WTC11 (cell line): ENCODE measurements around the gene ZCRB1. TPM values are rescaled to one million over a fixed set of nuclear protein-coding genes. Genes with fewer than 3 reads are reported as not detected.

ENCODE experiments used
- ATAC-seq: fragments of 200-7000 bp; cut with Tn5 transposase; 2 replicates; pipeline ENCODE4 v1.10.0; 2021; ENCODE audit warnings: mild to moderate bottlenecking, moderate library complexity
- CTCF ChIA-PET: fragments of 300-600 bp; sonication (Branson Sonifier 250); formaldehyde crosslinking; loops from one replicate; lab custom pipeline; 2021; ENCODE audit warnings: antibody characterized with exemption; lab: Charles Lee
- POLR2A ChIA-PET: fragments of 350-600 bp; sonication (Branson Sonifier 250); formaldehyde crosslinking; loops from one replicate; lab custom pipeline; 2021; ENCODE audit warnings: antibody characterized with exemption; lab: Charles Lee
- DNase-seq: peaks from one replicate; pipeline ENCODE4 v3.0.0; 2021; ENCODE audit warnings: low spot score
- H3K27ac Mint-ChIP-seq: 2 replicates; pipeline ENCODE4 v1.8.0; 2021; ENCODE audit warnings: mixed read lengths
- H3K27me3 Mint-ChIP-seq: 2 replicates; pipeline ENCODE4 v1.8.0; 2021; ENCODE audit warnings: low read depth, mild to moderate bottlenecking, moderate library complexity, mixed read lengths
- H3K36me3 Mint-ChIP-seq: 2 replicates; pipeline ENCODE4 v1.8.0; 2021; ENCODE audit warnings: mixed read lengths
- H3K4me1 Mint-ChIP-seq: 2 replicates; pipeline ENCODE4 v1.8.0; 2022; ENCODE audit warnings: mixed read lengths
- H3K4me3 Mint-ChIP-seq: 2 replicates; pipeline ENCODE4 v1.8.0; 2021; ENCODE audit warnings: mild to moderate bottlenecking, moderate library complexity, mixed read lengths
- H3K9me3 Mint-ChIP-seq: 2 replicates; pipeline ENCODE4 v1.8.0; 2021; ENCODE audit warnings: mixed read lengths
- ATF3 ChIP-seq: sonication (generic); formaldehyde crosslinking; conservative IDR thresholded peaks from 2 replicates; pipeline ENCODE4 v1.8.1; 2022; ENCODE audit warnings: mild to moderate bottlenecking, missing genetic modification reagents
- CBFB ChIP-seq: sonication (generic); formaldehyde crosslinking; IDR thresholded peaks from 2 replicates; pipeline ENCODE4 v1.8.1; 2022; ENCODE audit warnings: mild to moderate bottlenecking, low read depth, missing genetic modification reagents
- ESRRA ChIP-seq: sonication (generic); formaldehyde crosslinking; IDR thresholded peaks from 2 replicates; pipeline ENCODE4 v1.8.1; 2022; ENCODE audit warnings: mild to moderate bottlenecking, missing genetic modification reagents, borderline replicate concordance
- FOXJ3 ChIP-seq: sonication (generic); formaldehyde crosslinking; IDR thresholded peaks from 2 replicates; pipeline ENCODE4 v1.9.0; 2021; ENCODE audit warnings: missing genetic modification reagents, mild to moderate bottlenecking, borderline replicate concordance
- HMGA2 ChIP-seq: fragments of 250-450 bp; sonication (Bioruptor Pico); IDR thresholded peaks from 2 replicates; pipeline ENCODE4 v1.4.0; 2021; ENCODE audit warnings: mild to moderate bottlenecking, moderate library complexity
- JUN ChIP-seq: sonication (generic); formaldehyde crosslinking; IDR thresholded peaks from 2 replicates; pipeline ENCODE4 v1.8.0; 2023; ENCODE audit warnings: mild to moderate bottlenecking, missing genetic modification reagents
- KAT7 ChIP-seq: sonication (generic); formaldehyde crosslinking; IDR thresholded peaks from 2 replicates; pipeline ENCODE4 v1.8.1; 2023; ENCODE audit warnings: missing genetic modification reagents, mild to moderate bottlenecking, borderline replicate concordance
- MXD4 ChIP-seq: fragments of 250-450 bp; sonication (Bioruptor Pico); IDR thresholded peaks from 2 replicates; pipeline ENCODE4 v1.8.0; 2021; ENCODE audit warnings: mild to moderate bottlenecking, moderate library complexity, borderline replicate concordance
- NFYB ChIP-seq: sonication (generic); formaldehyde crosslinking; conservative IDR thresholded peaks from 2 replicates; pipeline ENCODE4 v1.8.0; 2022; ENCODE audit warnings: low read depth, missing genetic modification reagents
- PREB ChIP-seq: sonication (generic); formaldehyde crosslinking; IDR thresholded peaks from 2 replicates; pipeline ENCODE4 v1.8.1; 2022; ENCODE audit warnings: mild to moderate bottlenecking, missing genetic modification reagents, moderate library complexity, borderline replicate concordance
- PRRX2 ChIP-seq: fragments of 250-450 bp; sonication (Bioruptor Pico); IDR thresholded peaks from 2 replicates; pipeline ENCODE4 v1.8.0; 2021; ENCODE audit warnings: mild to moderate bottlenecking
- RORB ChIP-seq: fragments of 250-450 bp; sonication (Bioruptor Pico); IDR thresholded peaks from 2 replicates; pipeline ENCODE4 v1.9.0; 2021; ENCODE audit warnings: mild to moderate bottlenecking
- SMAD3 ChIP-seq: sonication (generic); formaldehyde crosslinking; IDR thresholded peaks from 2 replicates; pipeline ENCODE4 v1.8.0; 2022; ENCODE audit warnings: missing genetic modification reagents, mild to moderate bottlenecking, borderline replicate concordance
- SMAD4 ChIP-seq: sonication (generic); formaldehyde crosslinking; IDR thresholded peaks from 2 replicates; pipeline ENCODE4 v1.8.0; 2022; ENCODE audit warnings: mild to moderate bottlenecking, missing genetic modification reagents
- TP53 ChIP-seq: sonication (generic); formaldehyde crosslinking; IDR thresholded peaks from 2 replicates; pipeline ENCODE4 v1.8.1; 2023; ENCODE audit warnings: mild to moderate bottlenecking, missing genetic modification reagents
- ZMAT4 ChIP-seq: fragments of 250-450 bp; sonication (Bioruptor Pico); IDR thresholded peaks from 2 replicates; pipeline ENCODE4 v1.9.0; 2021; ENCODE audit warnings: mild to moderate bottlenecking
- ZNF121 ChIP-seq: sonication (generic); formaldehyde crosslinking; IDR thresholded peaks from 2 replicates; pipeline ENCODE4 v1.8.0; 2023; ENCODE audit warnings: missing genetic modification reagents
- ZNF138 ChIP-seq: sonication (generic); formaldehyde crosslinking; conservative IDR thresholded peaks from 2 replicates; pipeline ENCODE4 v1.8.1; 2022; ENCODE audit warnings: mild to moderate bottlenecking, moderate library complexity, missing genetic modification reagents
- ZNF219 ChIP-seq: sonication (generic); formaldehyde crosslinking; IDR thresholded peaks from 2 replicates; pipeline ENCODE4 v1.8.0; 2023; ENCODE audit warnings: missing genetic modification reagents, mild to moderate bottlenecking, borderline replicate concordance
- ZNF263 ChIP-seq: sonication (generic); formaldehyde crosslinking; IDR thresholded peaks from 2 replicates; pipeline ENCODE4 v1.8.1; 2022; ENCODE audit warnings: low read depth, mild to moderate bottlenecking, moderate library complexity, missing genetic modification reagents
- ZNF317 ChIP-seq: sonication (generic); formaldehyde crosslinking; IDR thresholded peaks from 2 replicates; pipeline ENCODE4 v1.8.1; 2023; ENCODE audit warnings: low read depth, mild to moderate bottlenecking, moderate library complexity, missing genetic modification reagents, borderline replicate concordance
- ZNF416 ChIP-seq: fragments of 250-450 bp; sonication (Bioruptor Pico); IDR thresholded peaks from 2 replicates; pipeline ENCODE4 v1.9.0; 2021; ENCODE audit warnings: mild to moderate bottlenecking, inconsistent platforms
- ZNF671 ChIP-seq: fragments of 250-450 bp; sonication (Bioruptor Pico); IDR thresholded peaks from 2 replicates; pipeline ENCODE4 v1.8.0; 2021; ENCODE audit warnings: mild to moderate bottlenecking
- total RNA-seq: library from RNA; stranded (reverse); gene quantifications from 3 replicates; pipeline ENCODE4 v1.2.3, GENCODE V29; 2021
- TF ChIP-seq, protein P1 (sequence below): sonication (generic); formaldehyde crosslinking; IDR thresholded peaks from 2 replicates; pipeline ENCODE4 v1.8.0; 2023; ENCODE audit warnings: missing genetic modification reagents
- TF ChIP-seq, protein P2 (sequence below): fragments of 250-450 bp; sonication (Bioruptor Pico); conservative IDR thresholded peaks from 2 replicates; pipeline ENCODE4 v1.9.0; 2021; ENCODE audit warnings: mild to moderate bottlenecking
- TF ChIP-seq, protein P3 (sequence below): sonication (generic); formaldehyde crosslinking; conservative IDR thresholded peaks from 2 replicates; pipeline ENCODE4 v1.8.1; 2023; ENCODE audit warnings: mild to moderate bottlenecking, low read depth, missing genetic modification reagents, moderate library complexity

The ZCRB1 gene
- total RNA-seq, 1 experiment from 2014 or later = 58.3 TPM

GRCh38 chr12:42278128-42278510, 47.8 kb downstream of the ZCRB1 start:
- DNase-seq (no peak), ATAC-seq (no peak)
- H3K36me3 Mint-ChIP-seq = no peaks in the 10 kb centered on the region; the same call in 1 of the 2 replicates
- peaks cover 2% of the 10 kb centered on the region; the same call in 1 of the 2 replicates for H3K4me1 Mint-ChIP-seq
- no peak overlapping the region for H3K27ac Mint-ChIP-seq
- H3K27me3 Mint-ChIP-seq = no peaks in the 10 kb centered on the region; the same call in 1 of the 2 replicates
- TF ChIP-seq PRRX2 (CRISPR knock-in tag) = no peak
- ChIA-PET CTCF (no interaction called here), POLR2A (no interaction called here)
- H3K9me3 Mint-ChIP-seq = peaks cover 6% of the 10 kb centered on the region
- H3K4me3 Mint-ChIP-seq = no peak overlapping the region

GRCh38 chr12:42277396-42278127, 48.3 kb downstream of the ZCRB1 start:
- no peak overlapping the region for H3K27ac Mint-ChIP-seq
- H3K9me3 Mint-ChIP-seq = peaks cover 12% of the 10 kb centered on the region
- POLR2A ChIA-PET = no interaction called here
- H3K36me3 Mint-ChIP-seq = no peaks in the 10 kb centered on the region; the same call in none of the 2 replicates
- CTCF ChIA-PET = no interaction called here
- DNase-seq (no peak), ATAC-seq (no peak)
- H3K27me3 Mint-ChIP-seq = no peaks in the 10 kb centered on the region; the same call in 1 of the 2 replicates
- peaks cover 2% of the 10 kb centered on the region; the same call in 1 of the 2 replicates for H3K4me1 Mint-ChIP-seq
- TF ChIP-seq HMGA2 (CRISPR knock-in tag) (no peak), RORB (CRISPR knock-in tag) (no peak), ATF3 (CRISPR knock-in tag) (no peak), SMAD4 (no peak), ZNF317 (CRISPR knock-in tag) (no peak), KAT7 (CRISPR knock-in tag) (no peak), ZNF219 (CRISPR knock-in tag) (no peak), ZNF671 (CRISPR knock-in tag) (no peak), ESRRA (CRISPR knock-in tag) (no peak), ZNF263 (CRISPR knock-in tag) (no peak), SMAD3 (CRISPR knock-in tag) (no peak), ZNF121 (CRISPR knock-in tag) (no peak), PREB (CRISPR knock-in tag) (no peak), ZNF138 (no peak), CBFB (CRISPR knock-in tag) (no peak), MXD4 (no peak)
- TF ChIP-seq, protein P1, sequence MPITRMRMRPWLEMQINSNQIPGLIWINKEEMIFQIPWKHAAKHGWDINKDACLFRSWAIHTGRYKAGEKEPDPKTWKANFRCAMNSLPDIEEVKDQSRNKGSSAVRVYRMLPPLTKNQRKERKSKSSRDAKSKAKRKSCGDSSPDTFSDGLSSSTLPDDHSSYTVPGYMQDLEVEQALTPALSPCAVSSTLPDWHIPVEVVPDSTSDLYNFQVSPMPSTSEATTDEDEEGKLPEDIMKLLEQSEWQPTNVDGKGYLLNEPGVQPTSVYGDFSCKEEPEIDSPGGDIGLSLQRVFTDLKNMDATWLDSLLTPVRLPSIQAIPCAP (CRISPR knock-in tag) = no peak
- TF ChIP-seq, protein P2, sequence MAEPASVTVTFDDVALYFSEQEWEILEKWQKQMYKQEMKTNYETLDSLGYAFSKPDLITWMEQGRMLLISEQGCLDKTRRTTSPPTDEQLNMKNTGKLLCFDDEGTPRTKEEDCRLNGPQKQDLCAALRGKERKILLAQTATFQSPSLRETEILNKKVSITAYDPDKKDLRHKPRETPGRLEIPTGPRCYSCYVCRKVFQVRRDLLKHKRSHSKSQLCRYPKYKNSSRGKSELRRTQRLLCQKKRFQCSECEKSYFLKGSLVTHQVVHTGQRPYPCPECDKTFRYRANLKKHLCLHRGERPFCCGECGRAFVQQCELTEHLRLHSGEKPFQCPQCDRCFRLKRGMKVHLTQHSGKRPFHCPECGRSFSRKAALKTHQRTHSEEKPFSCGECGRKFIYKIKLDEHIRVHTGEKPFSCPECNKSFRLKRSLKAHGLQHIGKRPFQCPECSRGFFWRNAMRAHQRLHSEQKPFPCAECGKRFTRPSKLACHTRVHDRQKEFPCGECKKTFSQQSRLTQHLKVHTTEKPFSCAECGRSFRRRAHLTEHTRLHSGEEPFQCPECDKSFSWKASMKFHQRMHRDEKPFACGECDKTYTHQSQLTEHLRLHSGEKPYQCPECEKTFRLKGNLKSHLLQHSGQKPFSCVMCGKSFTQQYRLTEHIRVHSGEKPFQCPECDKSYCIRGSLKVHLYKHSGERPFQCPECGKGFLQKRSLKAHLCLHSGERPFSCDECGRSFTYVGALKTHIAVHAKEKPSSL (CRISPR knock-in tag) = no peak
- no peak overlapping the region for H3K4me3 Mint-ChIP-seq

GRCh38 chr12:42275499-42275898, 50.4 kb downstream of the ZCRB1 start:
- no peaks in the 10 kb centered on the region; the same call in none of the 2 replicates for H3K36me3 Mint-ChIP-seq
- ATAC-seq (no peak), DNase-seq (no peak)
- H3K4me3 Mint-ChIP-seq = no peak overlapping the region
- POLR2A ChIA-PET = no interaction called here
- H3K9me3 Mint-ChIP-seq = peaks cover 14% of the 10 kb centered on the region
- H3K27me3 Mint-ChIP-seq = no peaks in the 10 kb centered on the region; the same call in 1 of the 2 replicates
- peaks cover 2% of the 10 kb centered on the region; the same call in 1 of the 2 replicates for H3K4me1 Mint-ChIP-seq
- CTCF ChIA-PET = no interaction called here
- no peak overlapping the region for H3K27ac Mint-ChIP-seq
- TF ChIP-seq NFYB (CRISPR knock-in tag) (no peak), ZNF416 (no peak), JUN (CRISPR knock-in tag) (no peak), TP53 (CRISPR knock-in tag) (no peak), ZNF121 (CRISPR knock-in tag) (no peak), FOXJ3 (CRISPR knock-in tag) (no peak), ZNF219 (CRISPR knock-in tag) (no peak), ZMAT4 (CRISPR knock-in tag) (no peak), PRRX2 (CRISPR knock-in tag) (no peak)
- TF ChIP-seq, protein P3, sequence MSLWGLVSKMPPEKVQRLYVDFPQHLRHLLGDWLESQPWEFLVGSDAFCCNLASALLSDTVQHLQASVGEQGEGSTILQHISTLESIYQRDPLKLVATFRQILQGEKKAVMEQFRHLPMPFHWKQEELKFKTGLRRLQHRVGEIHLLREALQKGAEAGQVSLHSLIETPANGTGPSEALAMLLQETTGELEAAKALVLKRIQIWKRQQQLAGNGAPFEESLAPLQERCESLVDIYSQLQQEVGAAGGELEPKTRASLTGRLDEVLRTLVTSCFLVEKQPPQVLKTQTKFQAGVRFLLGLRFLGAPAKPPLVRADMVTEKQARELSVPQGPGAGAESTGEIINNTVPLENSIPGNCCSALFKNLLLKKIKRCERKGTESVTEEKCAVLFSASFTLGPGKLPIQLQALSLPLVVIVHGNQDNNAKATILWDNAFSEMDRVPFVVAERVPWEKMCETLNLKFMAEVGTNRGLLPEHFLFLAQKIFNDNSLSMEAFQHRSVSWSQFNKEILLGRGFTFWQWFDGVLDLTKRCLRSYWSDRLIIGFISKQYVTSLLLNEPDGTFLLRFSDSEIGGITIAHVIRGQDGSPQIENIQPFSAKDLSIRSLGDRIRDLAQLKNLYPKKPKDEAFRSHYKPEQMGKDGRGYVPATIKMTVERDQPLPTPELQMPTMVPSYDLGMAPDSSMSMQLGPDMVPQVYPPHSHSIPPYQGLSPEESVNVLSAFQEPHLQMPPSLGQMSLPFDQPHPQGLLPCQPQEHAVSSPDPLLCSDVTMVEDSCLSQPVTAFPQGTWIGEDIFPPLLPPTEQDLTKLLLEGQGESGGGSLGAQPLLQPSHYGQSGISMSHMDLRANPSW (CRISPR knock-in tag) = no peak
